Neural progenitor cell (in vitro differentiated cells): ENCODE data around the gene FBXW7.

Source experiments
- CTCF ChIP-seq: fragments of 200-600 bp; sonication (generic); IDR thresholded peaks from 2 replicates; pipeline ENCODE4 v1.5.1; 2017; ENCODE audit warnings: antibody characterized with exemption, mild to moderate bottlenecking
- EZH2 ChIP-seq: fragments of 200-600 bp; sonication (generic); IDR thresholded peaks from 2 replicates; pipeline ENCODE4 v1.6.1; 2017; ENCODE audit warnings: antibody characterized with exemption, mild to moderate bottlenecking, moderate library complexity
- EZH2phosphoT487 ChIP-seq: fragments of 200-600 bp; sonication (generic); IDR thresholded peaks from 2 replicates; pipeline ENCODE4 v1.6.1; 2017; ENCODE audit warnings: antibody characterized with exemption

DNA sequence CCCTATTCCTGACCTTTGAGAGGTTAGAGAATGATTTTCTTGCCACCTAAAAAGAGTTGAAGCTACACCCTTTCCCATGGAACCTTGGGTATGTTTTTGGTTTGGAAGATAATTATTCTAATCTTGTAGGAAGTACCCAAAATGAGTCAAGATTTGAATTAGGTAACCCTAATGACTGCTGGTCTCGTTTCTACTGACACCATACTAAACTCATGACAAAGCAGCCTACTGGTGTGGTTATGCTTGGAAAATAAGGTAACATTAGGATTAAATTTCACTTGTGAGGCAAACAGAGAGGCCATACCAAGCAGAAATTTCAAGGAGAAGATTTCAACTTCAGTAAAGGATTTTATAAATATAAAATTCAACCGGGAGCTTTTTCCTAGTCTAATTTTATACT lies 107.9 kb downstream of the FBXW7 start:
- no peak for TF ChIP-seq CTCF
- no peak for TF ChIP-seq EZH2
- TF ChIP-seq EZH2phosphoT487 = no peak
